Activated CD8-positive, alpha-beta T cell treated with anti-CD3 and anti-CD28 coated beads, Interleukin-2, amount 10 ng/mL, durations not matched to agents 7 days and 5 days (primary cell): ENCODE results near the gene SP4. TPM values are rescaled to one million over a fixed set of nuclear protein-coding genes. Genes with fewer than 3 reads are reported as not detected.

Experiments used
- ATAC-seq: fragments of 150-1000 bp; cut with Tn5 transposase; one replicate; pipeline ENCODE4 v1.10.0; 2021; ENCODE audit warnings: moderate library complexity
- CTCF ChIA-PET: fragments of 350-600 bp; sonication (Branson Sonifier 250); formaldehyde crosslinking; loops from one replicate; lab custom pipeline; 2021; ENCODE audit warnings: antibody characterized with exemption; lab: Charles Lee
- POLR2A ChIA-PET: fragments of 350-600 bp; sonication (Branson Sonifier 250); formaldehyde crosslinking; loops from one replicate; lab custom pipeline; 2021; ENCODE audit warnings: antibody characterized with exemption; lab: Charles Lee
- DNase-seq: peaks from one replicate; pipeline ENCODE4 v3.0.0-alpha.2; 2020
- H3K27ac Mint-ChIP-seq: one replicate; pipeline ENCODE4 v1.8.0; 2021; ENCODE audit warnings: mild to moderate bottlenecking, mixed read lengths
- H3K27me3 Mint-ChIP-seq: one replicate; pipeline ENCODE4 v1.8.0; 2021; ENCODE audit warnings: low read depth, mixed read lengths
- H3K36me3 Mint-ChIP-seq: one replicate; pipeline ENCODE4 v1.8.0; 2021; ENCODE audit warnings: low read depth, mixed read lengths
- H3K4me1 Mint-ChIP-seq: one replicate; pipeline ENCODE4 v1.8.0; 2021; ENCODE audit warnings: low read depth, mixed read lengths
- H3K4me3 Mint-ChIP-seq: one replicate; pipeline ENCODE4 v1.8.0; 2021; ENCODE audit warnings: mild to moderate bottlenecking, mixed read lengths
- H3K9me3 Mint-ChIP-seq: one replicate; pipeline ENCODE4 v1.8.0; 2022; ENCODE audit warnings: mixed read lengths; ENCODE audit not compliant: insufficient read depth
- total RNA-seq, 2 experiments: library from RNA; stranded (reverse); gene quantifications; one replicate each; pipeline ENCODE4 v1.2.3, GENCODE V29; 2021

SP4 gene
- total RNA-seq, 2 experiments from 2014 or later: 37.0 to 38.2 TPM

DNA sequence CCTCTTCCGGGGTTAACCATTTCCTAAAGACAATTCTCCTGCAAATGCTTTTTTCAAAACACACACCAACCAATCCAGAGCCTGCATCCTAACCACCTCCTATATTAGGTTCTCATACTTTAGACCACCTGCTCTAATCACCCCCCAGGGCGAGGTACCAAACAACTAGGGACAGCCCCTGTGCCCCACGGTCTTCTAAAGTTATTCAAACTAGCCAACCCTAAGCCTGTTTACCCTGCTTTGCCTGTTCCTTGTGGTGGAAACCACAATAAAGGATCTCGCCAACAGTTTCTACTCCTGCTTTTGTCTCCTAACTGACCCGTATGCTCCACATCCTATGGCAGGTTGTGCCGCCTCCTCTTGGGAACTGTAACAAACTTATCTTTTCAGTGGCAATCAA is 21.1 kb downstream of the SP4 start:
- Mint-ChIP-seq H3K4me1 (peaks cover 19% of the 10 kb centered on the region), H3K27ac (no peak overlapping the region), H3K4me3 (no peak overlapping the region), H3K36me3 (peaks cover 79% of the 10 kb centered on the region), H3K9me3 (peaks cover 35% of the 10 kb centered on the region), H3K27me3 (no peaks in the 10 kb centered on the region)
- CTCF ChIA-PET: interaction anchor here (1.5 to 1.7 kb wide), 2 partner anchors 10 to 21 kb away, joined by 3 to 5 read pairs; partner anchors contain the start of gene SP4
- no peak for ATAC-seq
- POLR2A ChIA-PET: no interaction called here
- DNase-seq: no peak

- DNase-seq (no peak), ATAC-seq (no peak)
- Mint-ChIP-seq H3K36me3 (peaks cover 81% of the 10 kb centered on the region), H3K4me3 (no peak overlapping the region), H3K27me3 (no peaks in the 10 kb centered on the region), H3K27ac (no peak overlapping the region), H3K9me3 (peaks cover 43% of the 10 kb centered on the region), H3K4me1 (peaks cover 13% of the 10 kb centered on the region)
- ChIA-PET CTCF (interaction anchor here (1.0 kb wide), 1 partner anchor 188 kb away, joined by 3 read pairs; no protein-coding TSS in a partner anchor), POLR2A (no interaction called here)
These were observed 22.2 kb downstream of the SP4 start for GRCh38 chr7:21450076-21450475.

- ATAC-seq (no peak), DNase-seq (no peak)
- Mint-ChIP-seq H3K36me3 (peaks cover 85% of the 10 kb centered on the region), H3K4me1 (peaks cover 13% of the 10 kb centered on the region), H3K4me3 (no peak overlapping the region), H3K9me3 (peaks cover 47% of the 10 kb centered on the region), H3K27ac (no peak overlapping the region), H3K27me3 (no peaks in the 10 kb centered on the region)
- POLR2A ChIA-PET: no interaction called here
- CTCF ChIA-PET: interaction anchor here (1.0 kb wide), 1 partner anchor 189 kb away, joined by 3 read pairs; no protein-coding TSS in a partner anchor
These were observed 23.1 kb downstream of the SP4 start for GRCh38 chr7:21450941-21451340.

DNA sequence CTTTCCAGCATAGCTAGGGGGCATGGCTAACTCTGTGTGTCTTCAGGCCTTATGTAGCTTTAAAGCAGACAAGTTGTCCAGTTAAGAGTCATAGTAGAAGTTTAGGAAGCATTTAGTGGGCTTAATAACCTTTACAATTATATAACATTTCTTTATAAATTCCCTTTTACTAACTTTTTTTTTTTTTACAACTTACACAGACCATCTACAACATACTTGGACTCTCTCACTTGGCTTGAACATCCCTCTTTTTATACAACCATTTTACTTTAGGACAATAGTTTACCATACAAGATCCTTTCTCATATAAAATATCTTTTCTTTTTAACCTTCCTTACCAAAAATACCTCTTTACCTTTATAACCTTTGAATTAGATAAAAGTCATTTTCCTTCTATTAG is 26.3 kb downstream of the SP4 start:
- Mint-ChIP-seq H3K4me3 (no peak overlapping the region), H3K4me1 (peaks cover 6% of the 10 kb centered on the region), H3K27me3 (no peaks in the 10 kb centered on the region), H3K9me3 (peaks cover 45% of the 10 kb centered on the region), H3K27ac (no peak overlapping the region), H3K36me3 (peaks cover 89% of the 10 kb centered on the region)
- no peak for DNase-seq
- ChIA-PET POLR2A (no interaction called here), CTCF (no interaction called here)
- no peak for ATAC-seq

- no peak overlapping the region for H3K4me3 Mint-ChIP-seq
- peaks cover 92% of the 10 kb centered on the region for H3K36me3 Mint-ChIP-seq
- no peak for DNase-seq
- H3K4me1 Mint-ChIP-seq: peaks cover 5% of the 10 kb centered on the region
- POLR2A ChIA-PET: no interaction called here
- peaks cover 40% of the 10 kb centered on the region for H3K9me3 Mint-ChIP-seq
- CTCF ChIA-PET: no interaction called here
- ATAC-seq: no peak
- no peaks in the 10 kb centered on the region for H3K27me3 Mint-ChIP-seq
- no peak overlapping the region for H3K27ac Mint-ChIP-seq
These were observed 27.0 kb downstream of the SP4 start for GRCh38 chr7:21454906-21455305.

DNA sequence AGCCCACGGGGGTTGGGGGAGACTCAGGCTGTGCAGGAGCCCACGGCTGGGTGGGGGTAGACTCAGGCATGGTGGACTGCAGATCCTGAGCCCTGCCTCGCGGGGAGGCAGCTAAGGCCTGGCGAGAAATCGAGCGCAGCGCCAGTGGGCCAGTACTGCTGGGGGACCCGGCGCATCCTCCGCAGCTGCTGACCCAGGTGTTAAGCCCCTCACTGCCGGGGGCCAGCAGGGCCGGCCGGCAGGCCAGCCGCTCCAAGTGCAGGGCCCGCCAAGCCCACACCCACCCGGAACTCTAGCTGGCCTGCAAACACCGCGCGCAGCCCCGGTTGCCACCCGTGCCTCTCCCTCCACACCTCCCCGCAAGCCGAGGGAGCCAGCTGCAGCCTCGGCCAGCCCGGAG is 33.4 kb downstream of the SP4 start:
- Mint-ChIP-seq H3K27me3 (no peaks in the 10 kb centered on the region), H3K4me1 (peaks cover 13% of the 10 kb centered on the region), H3K9me3 (no peaks in the 10 kb centered on the region), H3K27ac (no peak overlapping the region), H3K36me3 (peaks cover 70% of the 10 kb centered on the region), H3K4me3 (no peak overlapping the region)
- DNase-seq (no peak), ATAC-seq (no peak)
- POLR2A ChIA-PET: no interaction called here
- CTCF ChIA-PET: no interaction called here

GRCh38 chr7:21462081-21462480 is 34.2 kb downstream of the SP4 start:
- no peak overlapping the region for H3K27ac Mint-ChIP-seq
- H3K4me3 Mint-ChIP-seq: no peak overlapping the region
- no peaks in the 10 kb centered on the region for H3K9me3 Mint-ChIP-seq
- no peaks in the 10 kb centered on the region for H3K27me3 Mint-ChIP-seq
- peaks cover 69% of the 10 kb centered on the region for H3K36me3 Mint-ChIP-seq
- ATAC-seq: no peak
- ChIA-PET POLR2A (no interaction called here), CTCF (no interaction called here)
- DNase-seq: no peak
- H3K4me1 Mint-ChIP-seq: peaks cover 13% of the 10 kb centered on the region

DNA sequence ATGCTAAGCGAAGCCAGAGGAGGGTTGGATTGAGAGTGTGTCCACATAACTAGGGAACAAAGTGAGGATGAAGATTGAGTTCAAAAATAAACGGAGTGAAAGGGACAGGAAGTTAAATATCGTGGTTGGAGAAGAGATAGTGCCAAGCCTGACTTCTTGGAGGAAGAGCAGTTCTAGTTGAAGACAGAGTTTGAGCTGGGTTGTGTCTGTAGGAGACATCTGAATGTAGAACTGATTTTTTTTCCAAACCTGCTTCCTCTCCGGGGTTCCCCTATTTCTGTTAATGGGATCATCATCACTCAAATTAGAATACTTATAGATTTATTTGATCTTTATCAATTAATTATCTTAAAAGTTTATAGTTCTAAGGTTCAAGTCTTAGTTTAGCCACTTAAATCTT is 35.6 kb downstream of the SP4 start:
- ChIA-PET CTCF (no interaction called here), POLR2A (no interaction called here)
- H3K9me3 Mint-ChIP-seq: no peaks in the 10 kb centered on the region
- H3K27me3 Mint-ChIP-seq: no peaks in the 10 kb centered on the region
- no peak for ATAC-seq
- H3K4me3 Mint-ChIP-seq: no peak overlapping the region
- no peak for DNase-seq
- H3K36me3 Mint-ChIP-seq: peaks cover 64% of the 10 kb centered on the region
- H3K4me1 Mint-ChIP-seq: peaks cover 13% of the 10 kb centered on the region
- no peak overlapping the region for H3K27ac Mint-ChIP-seq

- Mint-ChIP-seq H3K9me3 (no peaks in the 10 kb centered on the region), H3K4me1 (peaks cover 2% of the 10 kb centered on the region), H3K4me3 (no peak overlapping the region), H3K36me3 (peaks cover 50% of the 10 kb centered on the region), H3K27ac (no peak overlapping the region), H3K27me3 (no peaks in the 10 kb centered on the region)
- CTCF ChIA-PET: no interaction called here
- ATAC-seq (no peak), DNase-seq (no peak)
- POLR2A ChIA-PET: no interaction called here
These were observed 41.1 kb downstream of the SP4 start for GRCh38 chr7:21468969-21469368.

GRCh38 chr7:21469894-21470293 is 42.0 kb downstream of the SP4 start:
- H3K4me1 Mint-ChIP-seq: peaks cover 2% of the 10 kb centered on the region
- H3K9me3 Mint-ChIP-seq: no peaks in the 10 kb centered on the region
- no peak for ATAC-seq
- H3K36me3 Mint-ChIP-seq: peaks cover 56% of the 10 kb centered on the region
- no peak overlapping the region for H3K4me3 Mint-ChIP-seq
- DNase-seq: no peak
- ChIA-PET CTCF (interaction anchor here (1.2 kb wide), 1 partner anchor 10 kb away, joined by 3 read pairs; no protein-coding TSS in a partner anchor), POLR2A (interaction anchor here (0.5 kb wide), 1 partner anchor 18 kb away, joined by 3 read pairs; no protein-coding TSS in a partner anchor)
- no peak overlapping the region for H3K27ac Mint-ChIP-seq
- H3K27me3 Mint-ChIP-seq: no peaks in the 10 kb centered on the region

DNA sequence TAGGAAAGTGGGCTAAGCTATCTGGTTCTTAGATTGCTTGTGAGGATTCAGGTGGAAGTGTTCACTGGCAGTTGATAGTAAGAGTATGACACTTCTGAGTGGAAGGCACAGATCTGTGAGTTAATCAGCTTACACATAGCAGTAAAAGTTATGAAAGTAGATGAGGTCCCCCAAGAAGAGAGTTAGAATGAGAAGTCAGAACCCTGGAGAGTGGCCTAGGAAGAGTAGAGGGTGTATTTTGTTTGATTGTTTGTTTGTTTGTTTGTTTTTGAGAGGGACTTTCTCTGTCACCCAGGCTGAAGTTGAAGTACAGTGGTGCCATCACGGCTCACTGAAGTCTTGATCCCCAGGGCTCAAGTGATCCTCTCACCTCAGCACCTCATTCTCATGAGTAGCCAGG is 44.1 kb downstream of the SP4 start:
- Mint-ChIP-seq H3K4me1 (peaks cover 2% of the 10 kb centered on the region), H3K36me3 (peaks cover 43% of the 10 kb centered on the region), H3K9me3 (no peaks in the 10 kb centered on the region), H3K27me3 (no peaks in the 10 kb centered on the region), H3K4me3 (no peak overlapping the region), H3K27ac (no peak overlapping the region)
- ChIA-PET POLR2A (no interaction called here), CTCF (no interaction called here)
- no peak for ATAC-seq
- DNase-seq: no peak

DNA sequence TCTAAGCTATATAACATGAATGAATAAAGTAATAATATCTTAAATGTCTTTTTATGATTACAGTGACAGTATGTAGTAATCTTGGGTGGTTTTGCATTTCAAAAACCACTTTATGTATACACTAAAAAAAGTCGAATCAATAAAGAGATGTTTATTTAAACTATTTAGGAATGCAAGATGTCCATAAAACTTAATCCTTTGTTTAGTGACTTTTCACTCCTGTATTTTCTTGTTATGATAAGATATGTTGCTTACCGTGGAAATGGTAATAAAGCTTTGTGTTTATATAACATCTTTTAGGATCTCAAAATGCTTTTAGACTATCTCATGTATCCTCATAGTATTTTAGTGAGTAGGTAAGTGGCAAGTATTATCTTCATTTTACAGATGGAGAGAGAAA is 48.5 kb downstream of the SP4 start:
- ATAC-seq (no peak), DNase-seq (no peak)
- CTCF ChIA-PET: no interaction called here
- H3K27me3 Mint-ChIP-seq: no peaks in the 10 kb centered on the region
- H3K9me3 Mint-ChIP-seq: no peaks in the 10 kb centered on the region
- peaks cover 62% of the 10 kb centered on the region for H3K36me3 Mint-ChIP-seq
- no peak overlapping the region for H3K27ac Mint-ChIP-seq
- no peak overlapping the region for H3K4me3 Mint-ChIP-seq
- peaks cover 7% of the 10 kb centered on the region for H3K4me1 Mint-ChIP-seq
- POLR2A ChIA-PET: no interaction called here
